ENCODE measurements around the gene SMIM36. TPM values are rescaled to one million over a fixed set of nuclear protein-coding genes. Genes with fewer than 3 reads are reported as not detected.
A peak's percentile ranks its signal among the peaks of the same experiment; 100 is the strongest.

The SMIM36 gene
- not detected in 2 replicates for total RNA-seq (2013; cell fraction: nucleolus; rRNA removed)
- total RNA-seq (2014; rRNA removed) (not detected in 2 replicates), total RNA-seq (2014; rRNA removed; fragmentation: Illumina TruSeq; extraction: Trizol) (not detected in 2 replicates), total RNA-seq (2021) (not detected in 2 replicates), polyA plus RNA-seq (2011; rRNA removed) (not detected in 2 replicates), polyA plus RNA-seq (2014; fragmentation: Illumina TruSeq; extraction: Trizol) (not detected in 2 replicates), polyA plus RNA-seq (2014; fragmentation: Nextera tagmentation; extraction: Ambion mirVana) (not detected), polyA plus RNA-seq (2014; rRNA removed) (not detected in 2 replicates), polyA plus RNA-seq (2016; fragmentation: Nextera tagmentation; extraction: Ambion mirVana) (not detected), polyA minus RNA-seq (2011; rRNA and poly(A)+ RNA removed) (not detected in 2 replicates), Bru-seq, nascent RNA (percentile 12 among the genes with signal in this experiment), BruChase-seq, experiment 1, labeled RNA remaining after a 6-hour chase (percentile 8 among the genes with signal in this experiment), BruChase-seq, experiment 2, labeled RNA remaining after a 2-hour chase (percentile 3 among the genes with signal in this experiment)
- polyA plus RNA-seq (2011; ENCODE audit: low read depth): not detected
- polyA plus RNA-seq (2011; cell fraction: cytosol; rRNA removed): not detected in 2 replicates
- polyA plus RNA-seq (2011; cell fraction: nucleus; rRNA removed): not detected in 2 replicates
- not detected in 2 replicates for polyA plus RNA-seq (2012)
- polyA minus RNA-seq (2011; cell fraction: cytosol; rRNA and poly(A)+ RNA removed): not detected in 2 replicates
- not detected in 2 replicates for polyA minus RNA-seq (2011; cell fraction: nucleus; rRNA and poly(A)+ RNA removed)
- long read RNA-seq, experiment 1: 0 reads
- long read RNA-seq, experiment 2: 0 reads

DNA sequence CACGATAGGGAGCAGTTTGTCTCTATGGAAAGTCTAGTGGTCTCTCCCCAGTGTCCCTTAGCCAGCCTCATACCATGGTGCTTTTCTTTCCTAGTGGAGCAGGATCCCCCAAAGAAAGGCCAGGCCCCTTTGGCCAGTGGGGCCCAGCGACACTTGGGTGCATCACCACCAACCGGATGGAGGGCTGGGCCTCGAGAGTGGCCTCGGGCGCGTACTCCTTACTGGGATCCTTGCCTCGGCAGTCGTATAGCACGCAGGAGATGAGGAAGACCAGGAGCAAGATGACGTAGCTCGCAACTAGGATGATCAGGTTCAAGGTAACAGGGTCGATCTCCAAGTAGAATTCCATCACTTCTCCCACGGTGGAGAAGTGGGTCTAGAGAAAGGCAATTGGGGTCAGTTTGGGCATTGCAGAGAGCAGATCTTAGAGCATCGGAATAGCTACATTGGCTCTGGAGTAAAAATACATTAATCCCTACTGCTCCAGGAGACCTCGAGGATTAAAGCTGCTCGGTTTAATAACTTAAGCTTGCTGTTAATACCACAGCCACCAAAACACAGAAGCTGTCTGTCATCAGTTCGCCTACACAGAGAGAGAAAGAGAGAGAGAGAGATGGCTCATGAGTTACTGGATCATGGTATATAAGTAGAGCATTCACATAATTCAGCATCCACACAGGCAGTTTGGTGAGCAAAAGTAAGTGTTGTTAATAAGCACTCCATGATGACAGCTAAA is at the start of gene SMIM36:
Gene SMIM36, minus strand, starts transcription at position 467 of the 736 bp plus-strand sequence.
- Histone ChIP-seq H3K36me3 (ENCODE audit: control insufficient read depth in 2 of 2, insufficient read depth in 2 of 2, low read length in 1 of 2) (no peaks in the 10 kb centered on the region), H3K9me3 (replicated peaks; ENCODE audit: control insufficient read depth, insufficient read depth, low read length) (no peaks in the 10 kb centered on the region), H3K9ac (ENCODE audit: control insufficient read depth, insufficient read depth, low read length) (no peak within 1 kb of the TSS), H3K4me3 (no peak within 1 kb of the TSS), H2AFZ (ENCODE audit: control insufficient read depth, low read depth, low read length) (peak within 1 kb of the TSS; percentile 12; the same call in 1 of the 2 replicates), H3K4me2 (ENCODE audit: control insufficient read depth, insufficient read depth) (no peak within 1 kb of the TSS), H3K27ac (ENCODE audit: control insufficient read depth, insufficient read depth) (no peak within 1 kb of the TSS), H4K20me1 (ENCODE audit: control insufficient read depth, insufficient read depth) (no peaks in the 10 kb centered on the region), H3K4me1 (ENCODE audit: control insufficient read depth, insufficient read depth, low read length) (no peaks in the 10 kb centered on the region), H3K79me2 (ENCODE audit: control insufficient read depth, insufficient read depth, low read length) (no peaks in the 10 kb centered on the region), H3K27me3 (replicated peaks in 1 of 2; ENCODE audit: control insufficient read depth in 2 of 2, insufficient read depth in 2 of 2, low read length in 1 of 2) (no peaks in the 10 kb centered on the region)
- SMC1A ChIA-PET (ENCODE audit: uncharacterized antibody, unreplicated experiment): interaction anchor here (0.7 to 7.2 kb wide), 13 partner anchors 15 to 163 kb away, joined by 3 to 109 read pairs (median 4); partner anchors contain the start of gene MMD
- FAIRE-seq (no peak), DNase-seq (ENCODE audit: low read depth, low spot score) (no peak), ATAC-seq (no peak)
- POLR2A ChIA-PET: no interaction called here
- intact Hi-C loops (cut with micrococcal nuclease; ENCODE audit: unreplicated experiment): loop anchor here (5.0 kb wide), 2 partner anchors 44 to 74 kb away; no protein-coding TSS in a partner anchor
- 76% methylated on average over 18 of the region's 18 CpGs for WGBS (ENCODE audit: insufficient coverage, insufficient replicate concordance, low lambda C conversion rate, missing lambda C conversion rate)
- in situ Hi-C loops (cut with MboI): loop anchor here (5.0 to 10.0 kb wide), 3 partner anchors 89 to 516 kb away; partner anchors contain the start of gene MMD
- CTCF ChIA-PET: interaction anchor here (0.6 to 4.6 kb wide), 8 partner anchors 78 to 260 kb away, joined by 3 to 111 read pairs (median 6); no protein-coding TSS in a partner anchor
- BruUV-seq (replicated peaks): no TSS peak
- RAD21 ChIA-PET (ENCODE audit: unreplicated experiment): interaction anchor here (0.9 to 6.2 kb wide), 7 partner anchors 27 to 155 kb away, joined by 3 to 57 read pairs (median 4); no protein-coding TSS in a partner anchor
- TF ChIP-seq, protein P1, sequence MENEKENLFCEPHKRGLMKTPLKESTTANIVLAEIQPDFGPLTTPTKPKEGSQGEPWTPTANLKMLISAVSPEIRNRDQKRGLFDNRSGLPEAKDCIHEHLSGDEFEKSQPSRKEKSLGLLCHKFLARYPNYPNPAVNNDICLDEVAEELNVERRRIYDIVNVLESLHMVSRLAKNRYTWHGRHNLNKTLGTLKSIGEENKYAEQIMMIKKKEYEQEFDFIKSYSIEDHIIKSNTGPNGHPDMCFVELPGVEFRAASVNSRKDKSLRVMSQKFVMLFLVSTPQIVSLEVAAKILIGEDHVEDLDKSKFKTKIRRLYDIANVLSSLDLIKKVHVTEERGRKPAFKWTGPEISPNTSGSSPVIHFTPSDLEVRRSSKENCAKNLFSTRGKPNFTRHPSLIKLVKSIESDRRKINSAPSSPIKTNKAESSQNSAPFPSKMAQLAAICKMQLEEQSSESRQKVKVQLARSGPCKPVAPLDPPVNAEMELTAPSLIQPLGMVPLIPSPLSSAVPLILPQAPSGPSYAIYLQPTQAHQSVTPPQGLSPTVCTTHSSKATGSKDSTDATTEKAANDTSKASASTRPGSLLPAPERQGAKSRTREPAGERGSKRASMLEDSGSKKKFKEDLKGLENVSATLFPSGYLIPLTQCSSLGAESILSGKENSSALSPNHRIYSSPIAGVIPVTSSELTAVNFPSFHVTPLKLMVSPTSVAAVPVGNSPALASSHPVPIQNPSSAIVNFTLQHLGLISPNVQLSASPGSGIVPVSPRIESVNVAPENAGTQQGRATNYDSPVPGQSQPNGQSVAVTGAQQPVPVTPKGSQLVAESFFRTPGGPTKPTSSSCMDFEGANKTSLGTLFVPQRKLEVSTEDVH (IDR thresholded peaks at IDR 0.05; ENCODE audit: low read depth, partially characterized antibody): no peak
- TF ChIP-seq TARDBP (IDR thresholded peaks at IDR 0.05; ENCODE audit: borderline replicate concordance): no peak
- TF ChIP-seq BRCA1 (IDR thresholded peaks at IDR 0.05; ENCODE audit: low read depth, low read length): no peak
- no peak for TF ChIP-seq TCF7 (IDR thresholded peaks at IDR 0.05; ENCODE audit: borderline replicate concordance)
- TF ChIP-seq RFX5 (IDR thresholded peaks at IDR 0.05; ENCODE audit: low read depth, low read length): no peak
- TF ChIP-seq TCF3 (IDR thresholded peaks at IDR 0.05; ENCODE audit: borderline replicate concordance, insufficient read depth, low read depth, low read length): no peak
- TF ChIP-seq SUPT20H (IDR thresholded peaks at IDR 0.05; ENCODE audit: borderline replicate concordance, control insufficient read depth, low read depth, low read length): no peak
- TF ChIP-seq, protein P2, sequence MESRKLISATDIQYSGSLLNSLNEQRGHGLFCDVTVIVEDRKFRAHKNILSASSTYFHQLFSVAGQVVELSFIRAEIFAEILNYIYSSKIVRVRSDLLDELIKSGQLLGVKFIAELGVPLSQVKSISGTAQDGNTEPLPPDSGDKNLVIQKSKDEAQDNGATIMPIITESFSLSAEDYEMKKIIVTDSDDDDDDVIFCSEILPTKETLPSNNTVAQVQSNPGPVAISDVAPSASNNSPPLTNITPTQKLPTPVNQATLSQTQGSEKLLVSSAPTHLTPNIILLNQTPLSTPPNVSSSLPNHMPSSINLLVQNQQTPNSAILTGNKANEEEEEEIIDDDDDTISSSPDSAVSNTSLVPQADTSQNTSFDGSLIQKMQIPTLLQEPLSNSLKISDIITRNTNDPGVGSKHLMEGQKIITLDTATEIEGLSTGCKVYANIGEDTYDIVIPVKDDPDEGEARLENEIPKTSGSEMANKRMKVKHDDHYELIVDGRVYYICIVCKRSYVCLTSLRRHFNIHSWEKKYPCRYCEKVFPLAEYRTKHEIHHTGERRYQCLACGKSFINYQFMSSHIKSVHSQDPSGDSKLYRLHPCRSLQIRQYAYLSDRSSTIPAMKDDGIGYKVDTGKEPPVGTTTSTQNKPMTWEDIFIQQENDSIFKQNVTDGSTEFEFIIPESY (IDR thresholded peaks at IDR 0.05): no peak
- TF ChIP-seq, protein P3, sequence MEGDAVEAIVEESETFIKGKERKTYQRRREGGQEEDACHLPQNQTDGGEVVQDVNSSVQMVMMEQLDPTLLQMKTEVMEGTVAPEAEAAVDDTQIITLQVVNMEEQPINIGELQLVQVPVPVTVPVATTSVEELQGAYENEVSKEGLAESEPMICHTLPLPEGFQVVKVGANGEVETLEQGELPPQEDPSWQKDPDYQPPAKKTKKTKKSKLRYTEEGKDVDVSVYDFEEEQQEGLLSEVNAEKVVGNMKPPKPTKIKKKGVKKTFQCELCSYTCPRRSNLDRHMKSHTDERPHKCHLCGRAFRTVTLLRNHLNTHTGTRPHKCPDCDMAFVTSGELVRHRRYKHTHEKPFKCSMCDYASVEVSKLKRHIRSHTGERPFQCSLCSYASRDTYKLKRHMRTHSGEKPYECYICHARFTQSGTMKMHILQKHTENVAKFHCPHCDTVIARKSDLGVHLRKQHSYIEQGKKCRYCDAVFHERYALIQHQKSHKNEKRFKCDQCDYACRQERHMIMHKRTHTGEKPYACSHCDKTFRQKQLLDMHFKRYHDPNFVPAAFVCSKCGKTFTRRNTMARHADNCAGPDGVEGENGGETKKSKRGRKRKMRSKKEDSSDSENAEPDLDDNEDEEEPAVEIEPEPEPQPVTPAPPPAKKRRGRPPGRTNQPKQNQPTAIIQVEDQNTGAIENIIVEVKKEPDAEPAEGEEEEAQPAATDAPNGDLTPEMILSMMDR (IDR thresholded peaks at IDR 0.05 in 2 of 3, conservative IDR thresholded peaks at IDR 0.05 in 1 of 3; ENCODE audit: control insufficient read depth in 2 of 3, extremely low read depth in 1 of 3, insufficient read depth in 1 of 3, low read depth in 3 of 3, low read length in 3 of 3): no peak
- TF ChIP-seq TBL1XR1 (IDR thresholded peaks at IDR 0.05; ENCODE audit: low read depth, low read length): no peak
- no peak for TF ChIP-seq CHD1 (IDR thresholded peaks at IDR 0.05; ENCODE audit: low read depth, low read length)
